Measurements from ENCODE around the gene MAML2.

MAML2 gene

GRCh38 chr11:96207459-96208449 lies 135.2 kb downstream of the MAML2 start:
- no peak for DNase-seq (ENCODE audit: low spot score)

GRCh38 chr11:96206955-96207354 lies 136.0 kb downstream of the MAML2 start:
- DNase-seq (ENCODE audit: low spot score), result no peak

GRCh38 chr11:96205460-96205809 lies 137.6 kb downstream of the MAML2 start:
- no peak for DNase-seq (ENCODE audit: low spot score)

GRCh38 chr11:96204721-96205459 lies 138.1 kb downstream of the MAML2 start:
- DNase-seq (ENCODE audit: low spot score), result no peak

- no peak for DNase-seq (ENCODE audit: low spot score)
Observed at GRCh38 chr11:96204366-96204659, 138.7 kb downstream of the MAML2 start.

- no peak for DNase-seq (ENCODE audit: low spot score)
Observed at GRCh38 chr11:96203567-96204365, 139.2 kb downstream of the MAML2 start.

- no peak for DNase-seq (ENCODE audit: low spot score)
Observed at GRCh38 chr11:96200243-96200642, 142.8 kb downstream of the MAML2 start.

- no peak for DNase-seq (ENCODE audit: low spot score)
Observed at GRCh38 chr11:96199563-96200025, 143.4 kb downstream of the MAML2 start.

- DNase-seq (ENCODE audit: low spot score), result no peak
Observed at GRCh38 chr11:96197801-96198701, 144.9 kb downstream of the MAML2 start.

- no peak for DNase-seq (ENCODE audit: low spot score)
Observed at GRCh38 chr11:96197103-96197502, 145.9 kb downstream of the MAML2 start.

GRCh38 chr11:96196181-96196662 lies 146.8 kb downstream of the MAML2 start:
- DNase-seq (ENCODE audit: low spot score), result no peak

GRCh38 chr11:96195671-96196070 lies 147.3 kb downstream of the MAML2 start:
- no peak for DNase-seq (ENCODE audit: low spot score)

GRCh38 chr11:96194581-96195374 lies 148.2 kb downstream of the MAML2 start:
- no peak for DNase-seq (ENCODE audit: low spot score)

GRCh38 chr11:96193745-96194443 lies 149.1 kb downstream of the MAML2 start:
- DNase-seq (ENCODE audit: low spot score), result no peak

GRCh38 chr11:96191752-96192151 lies 151.2 kb downstream of the MAML2 start:
- no peak for DNase-seq (ENCODE audit: low spot score)

GRCh38 chr11:96189351-96189750 lies 153.6 kb downstream of the MAML2 start:
- no peak for DNase-seq (ENCODE audit: low spot score)

GRCh38 chr11:96188243-96189006 lies 154.6 kb downstream of the MAML2 start:
- peak; percentile 50 for DNase-seq (ENCODE audit: low spot score)

GRCh38 chr11:96187822-96188221 lies 155.2 kb downstream of the MAML2 start:
- DNase-seq (ENCODE audit: low spot score), result peak; percentile 44

GRCh38 chr11:96186806-96187205 lies 156.2 kb downstream of the MAML2 start:
- no peak for DNase-seq (ENCODE audit: low spot score)
